ENCODE results near the gene PDXK.
A peak's percentile ranks its signal among the peaks of the same experiment; 100 is the strongest.

PDXK gene

DNA sequence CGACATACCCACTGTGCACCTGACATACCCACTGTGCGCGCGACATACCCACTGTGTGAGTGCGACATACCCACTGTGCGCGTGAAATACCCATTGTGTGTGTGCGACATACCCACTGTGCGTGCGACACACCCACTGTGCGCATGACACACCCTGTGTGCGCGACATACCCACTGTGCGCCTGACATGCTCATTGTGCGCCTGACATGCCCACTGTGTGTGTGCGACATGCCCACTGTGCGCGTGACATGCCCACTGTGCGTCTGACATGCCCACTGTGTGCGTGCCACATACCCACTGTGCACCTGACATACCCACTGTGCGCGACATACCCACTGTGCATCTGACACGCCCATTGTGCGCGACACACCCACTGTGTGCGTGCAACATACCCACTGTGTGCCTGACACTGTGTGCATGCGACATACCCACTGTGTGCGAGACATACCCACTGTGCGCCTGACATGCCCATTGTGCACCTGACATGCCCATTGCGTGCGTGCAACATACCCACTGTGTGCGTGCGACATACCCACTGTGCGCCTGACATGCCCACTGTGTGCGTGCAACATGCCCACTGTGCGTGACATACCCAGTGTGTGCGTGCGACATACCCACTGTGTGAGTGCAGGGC, 68.0 kb downstream of the PDXK start:
- Histone ChIP-seq H3K4me1 (peaks cover 7% of the 10 kb centered on the region), H3K9me3 (no peaks in the 10 kb centered on the region), H3K27me3 (ENCODE audit: low read depth) (no peaks in the 10 kb centered on the region), H3K36me3 (replicated peaks) (peaks cover 21% of the 10 kb centered on the region), H3K4me3 (no peak overlapping the region)
- in situ Hi-C loops (cut with MboI; ENCODE audit: low sequenced_read_pairs) = no loop called here
- DNase-seq (ENCODE audit: low spot score in 2 of 2) = no peak

- H3K27me3 ChIP-seq (ENCODE audit: low read depth) = no peaks in the 10 kb centered on the region
- peak within 1 kb of the TSS; percentile 92 for H3K4me3 ChIP-seq
- in situ Hi-C loops (cut with MboI; ENCODE audit: low sequenced_read_pairs) = no loop called here
- peak; percentile 78 to 92 for DNase-seq (ENCODE audit: low spot score in 2 of 2)
- peaks cover 46% of the 10 kb centered on the region for H3K36me3 ChIP-seq (replicated peaks)
- peaks cover 7% of the 10 kb centered on the region for H3K4me1 ChIP-seq
- H3K9me3 ChIP-seq = no peaks in the 10 kb centered on the region
These were observed 70.5 kb downstream of the PDXK start, which contains the start of gene RRP1 for GRCh38 chr21:43789276-43790009. TSS of gene RRP1 (plus strand) at chr21:43789577. CDS start at chr21:43789630, 53 bp downstream.

DNA sequence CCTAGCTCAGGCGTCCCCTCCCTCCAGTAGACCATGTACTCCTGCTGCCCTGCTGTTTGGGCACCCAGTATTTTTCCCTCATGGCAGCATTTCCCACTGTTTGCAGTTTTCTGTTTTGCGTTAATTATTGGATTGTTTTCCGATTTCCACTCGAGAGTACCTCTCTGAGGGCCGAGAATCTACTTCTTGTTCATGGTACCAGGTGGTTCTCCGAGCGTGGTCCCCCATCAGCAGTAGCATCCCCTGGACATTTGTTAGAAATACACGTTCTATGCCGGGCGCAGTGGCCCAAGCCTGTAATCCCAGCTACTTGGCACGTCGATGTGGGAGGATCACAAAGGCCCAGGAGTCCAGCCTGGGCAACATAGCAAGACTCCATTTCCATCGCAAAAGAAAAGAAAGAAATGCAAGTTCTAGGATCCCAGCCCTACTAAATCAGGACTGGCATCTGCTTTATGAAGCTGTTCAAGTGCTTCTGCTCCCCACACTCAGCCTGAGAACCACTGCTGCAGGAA, 71.1 kb downstream of the PDXK start:
- peaks cover 7% of the 10 kb centered on the region for H3K4me1 ChIP-seq
- H3K9me3 ChIP-seq = no peaks in the 10 kb centered on the region
- in situ Hi-C loops (cut with MboI; ENCODE audit: low sequenced_read_pairs) = no loop called here
- peak overlapping the region; percentile 92 for H3K4me3 ChIP-seq
- peaks cover 52% of the 10 kb centered on the region for H3K36me3 ChIP-seq (replicated peaks)
- H3K27me3 ChIP-seq (ENCODE audit: low read depth) = no peaks in the 10 kb centered on the region
- no peak for DNase-seq (ENCODE audit: low spot score in 2 of 2)

DNA sequence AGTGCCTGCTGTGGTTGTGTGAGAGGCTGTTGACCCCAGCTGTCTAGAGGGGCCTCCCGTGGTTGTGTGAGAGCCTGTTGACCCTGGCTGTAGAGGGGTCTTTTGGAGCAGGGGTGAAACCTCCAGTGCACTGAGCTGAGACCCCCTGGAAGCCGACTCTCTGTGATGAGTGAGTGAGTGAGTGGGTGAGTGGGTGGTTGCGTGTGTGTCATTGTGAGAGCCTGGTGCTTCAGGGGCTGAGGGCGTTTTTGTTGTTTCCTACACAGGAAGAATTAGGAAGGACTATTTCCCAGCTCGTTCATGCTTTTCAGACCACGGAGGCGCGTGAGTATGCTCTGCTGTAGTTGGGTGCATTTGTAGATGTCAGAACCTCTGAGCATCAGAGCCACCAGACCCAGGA, 73.5 kb downstream of the PDXK start:
- no peak for DNase-seq (ENCODE audit: low spot score in 2 of 2)
- in situ Hi-C loops (cut with MboI; ENCODE audit: low sequenced_read_pairs) = no loop called here
- H3K4me1 ChIP-seq = peaks cover 7% of the 10 kb centered on the region
- no peak overlapping the region for H3K4me3 ChIP-seq
- no peaks in the 10 kb centered on the region for H3K9me3 ChIP-seq
- H3K36me3 ChIP-seq (replicated peaks) = peaks cover 76% of the 10 kb centered on the region
- H3K27me3 ChIP-seq (ENCODE audit: low read depth) = no peaks in the 10 kb centered on the region

- DNase-seq (ENCODE audit: low spot score in 2 of 2) = no peak
- H3K9me3 ChIP-seq = no peaks in the 10 kb centered on the region
- in situ Hi-C loops (cut with MboI; ENCODE audit: low sequenced_read_pairs) = no loop called here
- no peak overlapping the region for H3K4me3 ChIP-seq
- H3K27me3 ChIP-seq (ENCODE audit: low read depth) = no peaks in the 10 kb centered on the region
- H3K4me1 ChIP-seq = peaks cover 7% of the 10 kb centered on the region
- H3K36me3 ChIP-seq (replicated peaks) = peaks cover 84% of the 10 kb centered on the region
These were observed 74.3 kb downstream of the PDXK start for GRCh38 chr21:43793243-43793642.

DNA sequence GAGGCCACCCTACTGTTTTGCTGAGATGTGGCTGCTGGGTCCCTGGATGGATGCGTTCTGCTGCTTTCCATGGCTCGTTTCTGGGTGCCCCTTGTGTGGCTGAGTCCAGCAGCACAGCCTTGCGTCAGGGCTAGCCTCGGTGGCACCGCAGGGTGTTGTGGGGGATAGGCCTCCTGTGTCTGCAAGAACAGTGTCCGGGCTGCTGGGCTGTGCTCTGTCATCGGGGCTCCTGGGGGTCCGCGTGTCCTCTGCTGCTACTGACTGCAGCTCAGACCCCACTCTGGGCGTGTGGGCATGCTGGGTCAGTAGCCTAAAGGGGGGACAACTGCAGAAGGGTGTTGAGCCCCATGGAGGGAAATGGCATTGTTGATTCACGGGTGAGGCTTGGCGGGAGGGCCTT, 75.4 kb downstream of the PDXK start:
- no peak for DNase-seq (ENCODE audit: low spot score in 2 of 2)
- Histone ChIP-seq H3K4me3 (no peak overlapping the region), H3K36me3 (replicated peaks) (peaks cover 93% of the 10 kb centered on the region), H3K9me3 (no peaks in the 10 kb centered on the region), H3K4me1 (peaks cover 7% of the 10 kb centered on the region), H3K27me3 (ENCODE audit: low read depth) (no peaks in the 10 kb centered on the region)
- in situ Hi-C loops (cut with MboI; ENCODE audit: low sequenced_read_pairs) = no loop called here

- Histone ChIP-seq H3K4me3 (no peak overlapping the region), H3K36me3 (replicated peaks) (peaks cover 94% of the 10 kb centered on the region), H3K9me3 (no peaks in the 10 kb centered on the region), H3K27me3 (ENCODE audit: low read depth) (no peaks in the 10 kb centered on the region), H3K4me1 (peaks cover 7% of the 10 kb centered on the region)
- no peak for DNase-seq (ENCODE audit: low spot score in 2 of 2)
- in situ Hi-C loops (cut with MboI; ENCODE audit: low sequenced_read_pairs) = no loop called here
These were observed 75.9 kb downstream of the PDXK start for GRCh38 chr21:43794857-43795256.

GRCh38 chr21:43797415-43797814, 78.5 kb downstream of the PDXK start:
- H3K4me1 ChIP-seq = no peaks in the 10 kb centered on the region
- peaks cover 98% of the 10 kb centered on the region for H3K36me3 ChIP-seq (replicated peaks)
- H3K27me3 ChIP-seq (ENCODE audit: low read depth) = no peaks in the 10 kb centered on the region
- no peaks in the 10 kb centered on the region for H3K9me3 ChIP-seq
- no peak for DNase-seq (ENCODE audit: low spot score in 2 of 2)
- in situ Hi-C loops (cut with MboI; ENCODE audit: low sequenced_read_pairs) = no loop called here
- H3K4me3 ChIP-seq = no peak overlapping the region

DNA sequence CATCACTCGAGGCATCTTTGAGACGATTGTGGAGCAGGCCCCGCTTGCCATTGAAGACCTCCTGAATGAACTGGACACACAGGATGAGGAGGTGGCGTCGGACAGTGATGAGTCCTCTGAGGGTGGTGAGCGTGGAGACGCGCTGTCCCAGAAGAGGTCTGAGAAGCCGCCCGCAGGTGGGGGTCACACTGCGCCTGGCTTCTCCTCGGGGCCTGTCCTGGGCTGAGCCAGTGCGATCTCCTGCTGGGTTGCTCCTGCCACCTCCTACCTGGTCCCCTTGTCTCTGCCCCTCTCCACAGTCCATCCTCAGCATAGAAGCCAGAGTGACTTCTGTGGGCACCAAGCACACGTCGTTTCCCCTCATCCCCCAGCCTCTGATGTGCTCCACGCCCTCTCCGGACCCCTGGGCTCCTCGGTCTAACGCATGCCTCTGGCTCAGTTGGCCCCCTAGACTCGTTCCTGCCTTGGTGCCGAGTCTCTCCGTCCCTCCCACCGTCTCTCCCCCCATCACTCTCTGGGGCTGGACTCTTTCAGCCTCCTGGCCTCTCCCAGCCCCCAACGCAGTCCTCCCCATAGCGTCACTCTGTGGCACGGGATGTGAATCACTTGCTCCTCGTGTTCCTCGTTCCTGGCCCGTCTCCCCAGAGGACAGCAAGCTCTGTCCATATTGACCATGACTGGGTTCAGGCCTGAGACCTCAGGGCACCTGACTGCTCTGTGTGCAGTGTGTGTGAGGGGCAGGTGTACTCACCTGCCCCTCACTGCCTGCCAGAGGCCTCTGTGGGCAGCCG, 79.2 kb downstream of the PDXK start:
- no peaks in the 10 kb centered on the region for H3K4me1 ChIP-seq
- H3K36me3 ChIP-seq (replicated peaks) = peaks cover 98% of the 10 kb centered on the region
- no peak overlapping the region for H3K4me3 ChIP-seq
- DNase-seq (ENCODE audit: low spot score in 2 of 2) = no peak
- in situ Hi-C loops (cut with MboI; ENCODE audit: low sequenced_read_pairs) = no loop called here
- H3K27me3 ChIP-seq (ENCODE audit: low read depth) = no peaks in the 10 kb centered on the region
- H3K9me3 ChIP-seq = no peaks in the 10 kb centered on the region

DNA sequence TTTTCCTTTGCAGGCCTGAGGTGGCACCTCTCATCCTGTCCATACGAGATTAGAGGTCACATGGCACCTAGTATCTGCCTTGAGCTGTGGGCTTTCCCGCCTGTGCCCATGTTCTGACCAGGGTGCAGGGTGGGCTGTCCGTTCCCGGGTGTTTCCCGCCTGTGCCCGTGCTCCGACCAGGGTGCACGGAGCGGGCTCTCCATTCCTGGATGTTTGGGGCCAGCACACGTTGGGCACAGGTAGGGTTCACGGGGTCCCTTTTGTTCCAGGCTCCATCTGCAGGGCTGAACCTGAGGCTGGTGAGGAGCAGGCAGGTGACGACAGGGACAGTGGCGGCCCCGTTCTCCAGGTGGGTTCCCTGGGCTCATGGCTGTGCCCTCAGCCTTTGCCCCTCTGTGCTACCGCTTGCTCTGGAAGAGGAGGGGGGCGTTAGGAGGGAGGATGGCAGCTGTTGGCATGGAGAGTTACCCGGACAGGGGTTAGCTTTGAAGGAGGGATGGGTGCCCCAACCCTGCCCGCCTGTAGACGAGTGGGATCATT, 80.4 kb downstream of the PDXK start:
- Histone ChIP-seq H3K4me1 (no peaks in the 10 kb centered on the region), H3K27me3 (ENCODE audit: low read depth) (no peaks in the 10 kb centered on the region), H3K4me3 (no peak overlapping the region), H3K9me3 (no peaks in the 10 kb centered on the region), H3K36me3 (replicated peaks) (peaks cover 97% of the 10 kb centered on the region)
- in situ Hi-C loops (cut with MboI; ENCODE audit: low sequenced_read_pairs) = no loop called here
- no peak for DNase-seq (ENCODE audit: low spot score in 2 of 2)

GRCh38 chr21:43800124-43800523, 81.2 kb downstream of the PDXK start:
- Histone ChIP-seq H3K27me3 (ENCODE audit: low read depth) (no peaks in the 10 kb centered on the region), H3K9me3 (no peaks in the 10 kb centered on the region), H3K4me3 (no peak overlapping the region), H3K36me3 (replicated peaks) (peaks cover 89% of the 10 kb centered on the region), H3K4me1 (no peaks in the 10 kb centered on the region)
- DNase-seq (ENCODE audit: low spot score in 2 of 2) = no peak
- in situ Hi-C loops (cut with MboI; ENCODE audit: low sequenced_read_pairs) = no loop called here

DNA sequence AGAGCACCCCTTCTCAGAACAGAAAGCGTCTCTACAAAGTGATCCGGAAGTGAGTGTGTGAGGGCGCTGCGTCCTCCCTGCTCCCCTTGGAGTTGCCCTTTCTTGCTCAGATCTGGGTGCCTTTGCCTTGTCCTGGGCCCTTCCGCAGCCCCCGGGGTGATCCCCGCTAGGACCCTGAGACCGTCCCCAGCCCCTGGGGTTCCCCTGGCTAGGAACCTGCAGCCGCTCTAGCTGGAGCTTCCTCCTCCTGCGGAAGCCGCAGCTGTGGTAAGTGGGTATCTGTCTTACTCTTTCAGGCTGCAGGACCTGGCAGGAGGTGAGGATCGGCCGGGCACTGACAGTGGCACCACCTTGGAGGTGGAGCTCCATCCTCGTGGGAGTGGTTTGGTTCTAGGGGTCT, 81.6 kb downstream of the PDXK start:
- Histone ChIP-seq H3K9me3 (no peaks in the 10 kb centered on the region), H3K4me3 (no peak overlapping the region), H3K4me1 (no peaks in the 10 kb centered on the region), H3K27me3 (ENCODE audit: low read depth) (no peaks in the 10 kb centered on the region), H3K36me3 (replicated peaks) (peaks cover 87% of the 10 kb centered on the region)
- in situ Hi-C loops (cut with MboI; ENCODE audit: low sequenced_read_pairs) = no loop called here
- DNase-seq (ENCODE audit: low spot score in 2 of 2) = no peak

- no peaks in the 10 kb centered on the region for H3K27me3 ChIP-seq (ENCODE audit: low read depth)
- no peaks in the 10 kb centered on the region for H3K4me1 ChIP-seq
- no peak for DNase-seq (ENCODE audit: low spot score in 2 of 2)
- in situ Hi-C loops (cut with MboI; ENCODE audit: low sequenced_read_pairs) = no loop called here
- H3K4me3 ChIP-seq = no peak overlapping the region
- peaks cover 85% of the 10 kb centered on the region for H3K36me3 ChIP-seq (replicated peaks)
- no peaks in the 10 kb centered on the region for H3K9me3 ChIP-seq
These were observed 82.3 kb downstream of the PDXK start for GRCh38 chr21:43801006-43801783.
